HG03571 (cell line): Measurements from ENCODE around the gene TRIP6.
"Not testable (repeated sequence)": the region's sequence is repeated elsewhere in the genome, so short reads cannot be mapped to it uniquely, and the experiment has no call there.

Experiments used
- ATAC-seq: cut with Tn5 transposase; IDR thresholded peaks from one replicate; pipeline ENCODE4 v1.9.1; 2021; ENCODE audit not compliant: unreplicated experiment

The TRIP6 gene

GRCh38 chr7:100910443-100910842 lies 43.3 kb downstream of the TRIP6 start:
- not testable (repeated sequence) for ATAC-seq

DNA sequence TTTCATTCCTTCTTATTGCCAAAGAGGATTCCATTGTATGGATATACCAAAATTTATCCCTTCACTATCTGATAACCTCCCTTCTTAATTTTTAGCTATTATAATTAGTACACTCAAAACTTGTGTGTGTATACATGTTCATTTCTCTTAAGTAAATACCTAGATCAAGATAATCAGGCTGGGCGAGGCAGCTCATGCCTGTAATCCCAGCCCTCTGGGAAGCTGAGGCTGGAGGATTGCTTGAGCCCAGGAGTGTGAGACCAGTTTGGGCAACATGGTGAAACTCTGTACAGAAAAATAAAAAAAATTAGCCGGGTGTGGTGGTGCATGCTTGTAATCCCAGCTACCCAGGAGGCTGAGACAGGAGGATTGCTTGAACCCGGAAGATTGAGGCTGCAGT lies 44.3 kb downstream of the TRIP6 start:
- ATAC-seq = no peak

GRCh38 chr7:100914208-100914878 lies 47.2 kb downstream of the TRIP6 start:
- no peak for ATAC-seq

DNA sequence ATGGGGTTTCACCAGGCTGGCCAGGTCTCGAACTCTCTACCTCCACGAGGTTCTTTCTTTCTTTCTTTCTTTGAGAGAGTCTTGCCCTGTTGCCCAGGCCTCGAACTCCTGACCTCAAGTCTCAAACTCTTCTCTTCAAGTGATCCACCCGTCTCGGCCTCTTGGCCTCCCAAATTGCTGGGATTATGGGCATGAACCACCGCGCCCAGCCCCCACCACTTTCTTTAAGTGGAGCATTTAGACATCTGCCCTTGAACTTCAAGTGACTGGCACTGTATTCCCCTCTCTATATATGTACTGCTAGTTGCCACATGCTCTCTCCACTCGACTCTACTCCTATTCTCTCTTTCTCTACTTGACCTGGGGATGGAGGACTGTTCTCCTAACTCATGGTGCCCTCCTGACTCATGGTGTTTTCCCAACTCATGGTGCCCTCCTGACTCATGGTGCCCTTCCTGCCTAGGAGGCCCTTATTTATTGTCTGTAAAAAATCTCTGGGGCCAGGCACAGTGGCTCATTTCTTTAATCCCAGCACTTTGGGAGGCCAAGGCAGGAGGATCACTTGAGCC lies 47.8 kb downstream of the TRIP6 start:
- ATAC-seq = no peak

DNA sequence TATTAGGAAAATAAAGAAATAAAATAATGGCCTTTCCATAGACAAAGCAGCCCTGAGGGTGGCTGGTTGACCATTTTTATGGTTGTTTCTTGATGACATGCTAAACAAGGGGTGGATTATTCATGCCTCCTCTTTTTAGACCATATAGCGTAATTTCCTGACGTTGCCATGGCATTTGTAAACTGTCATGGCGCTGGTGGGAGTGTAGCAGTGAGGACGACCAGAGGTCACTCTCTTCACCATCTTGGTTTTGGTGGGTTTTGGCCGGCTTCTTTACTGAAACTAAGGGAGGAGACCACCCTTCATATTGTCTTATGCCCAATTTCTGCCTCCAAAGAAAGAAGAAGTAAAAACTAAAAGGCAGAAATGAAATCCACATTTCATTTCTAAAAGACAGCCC lies 52.1 kb downstream of the TRIP6 start:
- ATAC-seq = not testable (repeated sequence)

GRCh38 chr7:100919779-100920437 lies 52.7 kb downstream of the TRIP6 start:
- ATAC-seq = not testable (repeated sequence)

DNA sequence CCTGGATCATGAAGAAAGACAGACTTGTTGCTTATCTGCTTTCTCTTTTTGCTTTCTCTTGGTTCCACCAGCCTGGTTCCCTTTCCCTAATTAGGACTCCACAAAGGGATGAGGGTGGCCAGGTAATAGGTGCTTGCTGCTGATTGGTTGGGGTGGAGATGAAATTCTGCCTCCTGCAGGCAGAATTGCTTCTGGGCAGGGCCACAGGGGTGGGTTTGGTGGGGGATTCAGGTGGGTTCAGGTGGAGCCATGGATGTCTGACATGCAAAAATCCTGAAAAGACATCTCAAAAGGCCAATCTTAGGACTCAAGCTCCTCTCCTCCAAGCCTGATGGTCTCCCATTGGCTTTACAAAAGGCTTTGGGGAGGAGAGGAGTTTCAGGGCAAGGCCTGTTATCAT lies 53.9 kb downstream of the TRIP6 start:
- no peak for ATAC-seq
